ENCODE measurements around the gene FAM13A. TPM values are rescaled to one million over a fixed set of nuclear protein-coding genes. Genes with fewer than 3 reads are reported as not detected.

FAM13A gene
- total and polyA plus RNA-seq, 2 experiments from 2014 or later: 19.3 to 44.2 TPM

DNA sequence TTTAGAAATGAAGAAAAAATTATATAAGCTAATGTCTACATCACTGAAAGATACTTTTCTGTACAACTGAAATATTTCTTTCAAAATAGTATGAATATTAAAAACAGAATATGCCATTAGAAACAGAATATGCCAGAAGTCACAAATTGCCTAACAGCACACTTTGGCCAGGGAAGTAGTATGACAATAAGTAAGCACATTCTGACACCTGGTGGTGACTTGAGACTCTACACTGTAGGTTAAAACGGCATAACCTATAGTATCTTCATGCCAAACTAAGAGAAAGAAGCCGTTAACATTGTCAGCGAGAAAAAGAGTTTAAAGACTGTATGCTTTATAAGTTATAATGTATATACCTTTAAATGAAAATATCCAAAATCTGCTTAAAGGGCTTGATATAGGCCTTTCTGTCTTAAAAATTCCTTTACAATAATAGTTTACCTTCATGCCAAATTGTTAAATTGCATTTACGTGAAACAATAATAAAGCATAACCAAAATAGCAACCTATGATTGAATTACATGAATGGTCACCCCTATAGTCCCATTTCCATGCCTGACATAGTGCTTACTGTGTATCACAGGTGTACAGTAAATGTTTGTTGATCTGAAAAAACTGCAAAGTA, 32.8 kb downstream of the FAM13A start:
- WGBS (ENCODE audit: low lambda C conversion rate, missing lambda C conversion rate): 48% methylated on average over 4 of the region's 4 CpGs
- no peaks in the 10 kb centered on the region for H3K9me2 ChIP-seq (replicated peaks; ENCODE audit: insufficient read depth)
- H3K27ac ChIP-seq: no peak overlapping the region
- no peak overlapping the region for H3K4me2 ChIP-seq
- H3K79me2 ChIP-seq: peaks cover 3% of the 10 kb centered on the region
- H3K36me3 ChIP-seq (replicated peaks; ENCODE audit: insufficient read depth, low read depth): no peaks in the 10 kb centered on the region
- H3K4me1 ChIP-seq (ENCODE audit: insufficient read depth): peaks cover 16% of the 10 kb centered on the region
- H2AFZ ChIP-seq: no peak overlapping the region
- H3K27me3 ChIP-seq: no peaks in the 10 kb centered on the region
- TF ChIP-seq, protein P1, sequence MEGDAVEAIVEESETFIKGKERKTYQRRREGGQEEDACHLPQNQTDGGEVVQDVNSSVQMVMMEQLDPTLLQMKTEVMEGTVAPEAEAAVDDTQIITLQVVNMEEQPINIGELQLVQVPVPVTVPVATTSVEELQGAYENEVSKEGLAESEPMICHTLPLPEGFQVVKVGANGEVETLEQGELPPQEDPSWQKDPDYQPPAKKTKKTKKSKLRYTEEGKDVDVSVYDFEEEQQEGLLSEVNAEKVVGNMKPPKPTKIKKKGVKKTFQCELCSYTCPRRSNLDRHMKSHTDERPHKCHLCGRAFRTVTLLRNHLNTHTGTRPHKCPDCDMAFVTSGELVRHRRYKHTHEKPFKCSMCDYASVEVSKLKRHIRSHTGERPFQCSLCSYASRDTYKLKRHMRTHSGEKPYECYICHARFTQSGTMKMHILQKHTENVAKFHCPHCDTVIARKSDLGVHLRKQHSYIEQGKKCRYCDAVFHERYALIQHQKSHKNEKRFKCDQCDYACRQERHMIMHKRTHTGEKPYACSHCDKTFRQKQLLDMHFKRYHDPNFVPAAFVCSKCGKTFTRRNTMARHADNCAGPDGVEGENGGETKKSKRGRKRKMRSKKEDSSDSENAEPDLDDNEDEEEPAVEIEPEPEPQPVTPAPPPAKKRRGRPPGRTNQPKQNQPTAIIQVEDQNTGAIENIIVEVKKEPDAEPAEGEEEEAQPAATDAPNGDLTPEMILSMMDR (IDR thresholded peaks at IDR 0.05; ENCODE audit: poor library complexity): peak; percentile 84
- TF ChIP-seq EZH2phosphoT487 (IDR thresholded peaks at IDR 0.05; ENCODE audit: low read depth, severe bottlenecking, unreplicated experiment) (no peak), EZH2 (IDR thresholded peaks at IDR 0.05; ENCODE audit: borderline replicate concordance) (no peak)
- no peak overlapping the region for H3K4me3 ChIP-seq
- peak; percentile 84 for DNase-seq (ENCODE audit: low spot score)
- H4K20me1 ChIP-seq (ENCODE audit: insufficient read depth, poor library complexity, severe bottlenecking): no peaks in the 10 kb centered on the region
- H3K9me3 ChIP-seq (ENCODE audit: low read depth): no peaks in the 10 kb centered on the region

DNA sequence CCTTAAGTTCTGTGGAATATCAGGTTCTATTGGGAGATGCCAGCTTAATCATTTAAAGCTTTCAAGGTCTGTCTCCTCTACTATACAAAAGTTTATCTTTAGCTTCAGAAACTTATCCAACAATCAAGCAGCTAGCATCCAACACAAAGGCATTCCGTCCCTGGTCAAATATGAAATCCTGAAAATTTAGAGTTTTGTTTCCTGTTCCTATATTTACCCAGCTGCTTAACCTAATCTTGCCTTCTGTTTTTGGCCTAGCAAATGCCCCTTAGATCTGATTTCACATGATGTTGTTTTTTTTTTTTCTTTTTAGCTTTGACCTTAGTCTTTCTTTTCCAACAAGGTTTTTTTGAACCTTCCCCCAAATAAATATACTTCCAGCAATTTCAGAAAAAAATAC, 33.8 kb downstream of the FAM13A start:
- H3K36me3 ChIP-seq (replicated peaks; ENCODE audit: insufficient read depth, low read depth): no peaks in the 10 kb centered on the region
- H4K20me1 ChIP-seq (ENCODE audit: insufficient read depth, poor library complexity, severe bottlenecking): no peaks in the 10 kb centered on the region
- H2AFZ ChIP-seq: no peak overlapping the region
- WGBS (ENCODE audit: low lambda C conversion rate, missing lambda C conversion rate): 83% methylated on average over 1 of the region's 1 CpG
- TF ChIP-seq EZH2 (IDR thresholded peaks at IDR 0.05; ENCODE audit: borderline replicate concordance) (no peak), EZH2phosphoT487 (IDR thresholded peaks at IDR 0.05; ENCODE audit: low read depth, severe bottlenecking, unreplicated experiment) (no peak)
- TF ChIP-seq, protein P1 (IDR thresholded peaks at IDR 0.05; ENCODE audit: poor library complexity): no peak
- no peak overlapping the region for H3K4me2 ChIP-seq
- no peak for DNase-seq (ENCODE audit: low spot score)
- peaks cover 3% of the 10 kb centered on the region for H3K79me2 ChIP-seq
- H3K9me2 ChIP-seq (replicated peaks; ENCODE audit: insufficient read depth): no peaks in the 10 kb centered on the region
- H3K4me1 ChIP-seq (ENCODE audit: insufficient read depth): peaks cover 16% of the 10 kb centered on the region
- no peak overlapping the region for H3K4me3 ChIP-seq
- H3K27ac ChIP-seq: no peak overlapping the region
- no peaks in the 10 kb centered on the region for H3K9me3 ChIP-seq (ENCODE audit: low read depth)
- H3K27me3 ChIP-seq: no peaks in the 10 kb centered on the region

DNA sequence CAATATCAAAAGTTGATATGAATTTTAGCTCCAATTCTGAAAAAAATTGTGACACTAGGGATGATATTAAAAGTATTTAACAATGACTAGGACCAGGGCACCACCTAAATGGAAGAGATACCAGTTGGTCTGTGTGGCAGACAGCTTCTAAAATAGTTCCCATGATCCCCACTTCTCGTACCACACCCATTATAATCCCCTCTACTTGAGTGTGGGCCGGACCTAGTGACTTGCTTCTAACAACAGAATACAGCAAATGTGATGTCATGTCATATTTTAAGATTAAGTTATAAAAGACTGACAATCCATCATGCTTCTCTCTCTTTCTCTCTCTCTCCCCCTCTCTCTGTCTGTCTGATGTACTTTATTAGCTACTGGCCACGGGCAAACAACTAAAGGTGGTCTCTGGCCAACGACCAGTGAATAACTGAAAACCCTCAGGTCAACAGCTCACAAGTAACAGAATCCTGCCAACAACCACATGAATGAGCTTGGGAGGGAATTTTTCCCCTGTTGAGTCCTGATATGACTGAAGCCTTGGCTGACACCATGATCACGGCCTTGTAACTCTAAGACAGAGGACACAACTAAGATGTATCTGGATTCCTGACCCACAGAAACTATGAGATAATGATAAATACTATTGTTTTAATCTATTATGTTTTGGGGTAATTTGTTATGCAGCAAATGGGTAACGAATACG, 34.4 kb downstream of the FAM13A start:
- Histone ChIP-seq H3K27ac (no peak overlapping the region), H3K27me3 (no peaks in the 10 kb centered on the region), H3K4me3 (no peak overlapping the region), H4K20me1 (ENCODE audit: insufficient read depth, poor library complexity, severe bottlenecking) (no peaks in the 10 kb centered on the region), H3K9me2 (replicated peaks; ENCODE audit: insufficient read depth) (no peaks in the 10 kb centered on the region), H3K36me3 (replicated peaks; ENCODE audit: insufficient read depth, low read depth) (no peaks in the 10 kb centered on the region), H3K9me3 (ENCODE audit: low read depth) (no peaks in the 10 kb centered on the region), H3K4me1 (ENCODE audit: insufficient read depth) (peaks cover 16% of the 10 kb centered on the region), H3K4me2 (no peak overlapping the region), H3K79me2 (peaks cover 3% of the 10 kb centered on the region), H2AFZ (no peak overlapping the region)
- WGBS (ENCODE audit: low lambda C conversion rate, missing lambda C conversion rate): 90% methylated on average over 7 of the region's 7 CpGs
- TF ChIP-seq EZH2 (IDR thresholded peaks at IDR 0.05; ENCODE audit: borderline replicate concordance) (no peak), EZH2phosphoT487 (IDR thresholded peaks at IDR 0.05; ENCODE audit: low read depth, severe bottlenecking, unreplicated experiment) (no peak)
- TF ChIP-seq, protein P1 (IDR thresholded peaks at IDR 0.05; ENCODE audit: poor library complexity): no peak
- no peak for DNase-seq (ENCODE audit: low spot score)

Measured in hepatocyte (in vitro differentiated cells).